ENCODE measurements around the gene KBTBD8.

KBTBD8 gene

GRCh38 chr3:67059443-67059842 lies 61.3 kb downstream of the KBTBD8 start:
- DNase-seq (ENCODE audit: low spot score in 2 of 2) (no peak), ATAC-seq (replicated peaks; ENCODE audit: extremely low read depth, poor library complexity, severe bottlenecking) (no peak)
- Mint-ChIP-seq H3K4me3 (no peak overlapping the region), H3K36me3 (ENCODE audit: insufficient read depth) (no peaks in the 10 kb centered on the region), H3K27me3 (peaks cover 44% of the 10 kb centered on the region), H3K4me1 (no peaks in the 10 kb centered on the region), H3K27ac (ENCODE audit: low read depth) (no peak overlapping the region), H3K9me3 (no peaks in the 10 kb centered on the region)

Measured in central memory CD8-positive, alpha-beta T cell (primary cell).